ENCODE results near the gene FAM20C.

Gene FAM20C

GRCh38 chr7:209416-209815 lies 17.0 kb downstream of the FAM20C start:
- Histone ChIP-seq H3K36me3 (no peaks in the 10 kb centered on the region), H3K4me3 (ENCODE audit: low read depth, low read length) (no peak overlapping the region), H3K4me1 (no peaks in the 10 kb centered on the region), H3K9me3 (peaks cover 3% of the 10 kb centered on the region), H3K27me3 (no peaks in the 10 kb centered on the region)
- TF ChIP-seq CTCF (IDR thresholded peaks at IDR 0.05; ENCODE audit: low read depth, low read length), result no peak
- DNase-seq, result no peak

- H3K36me3 ChIP-seq, result no peaks in the 10 kb centered on the region
- no peak overlapping the region for H3K4me3 ChIP-seq (ENCODE audit: low read depth, low read length)
- no peak for DNase-seq
- no peaks in the 10 kb centered on the region for H3K27me3 ChIP-seq
- peaks cover 3% of the 10 kb centered on the region for H3K9me3 ChIP-seq
- TF ChIP-seq CTCF (IDR thresholded peaks at IDR 0.05; ENCODE audit: low read depth, low read length), result no peak
- no peaks in the 10 kb centered on the region for H3K4me1 ChIP-seq
Observed at GRCh38 chr7:209906-210305, 17.5 kb downstream of the FAM20C start.

- H3K4me1 ChIP-seq, result no peaks in the 10 kb centered on the region
- H3K9me3 ChIP-seq, result peaks cover 3% of the 10 kb centered on the region
- H3K36me3 ChIP-seq, result no peaks in the 10 kb centered on the region
- no peak for DNase-seq
- no peak for TF ChIP-seq CTCF (IDR thresholded peaks at IDR 0.05; ENCODE audit: low read depth, low read length)
- no peaks in the 10 kb centered on the region for H3K27me3 ChIP-seq
- no peak overlapping the region for H3K4me3 ChIP-seq (ENCODE audit: low read depth, low read length)
Observed at GRCh38 chr7:210401-210925, 18.1 kb downstream of the FAM20C start.

- Histone ChIP-seq H3K4me1 (no peaks in the 10 kb centered on the region), H3K27me3 (no peaks in the 10 kb centered on the region), H3K36me3 (no peaks in the 10 kb centered on the region), H3K4me3 (ENCODE audit: low read depth, low read length) (no peak overlapping the region), H3K9me3 (peaks cover 3% of the 10 kb centered on the region)
- TF ChIP-seq CTCF (IDR thresholded peaks at IDR 0.05; ENCODE audit: low read depth, low read length), result no peak
- DNase-seq, result no peak
Observed at GRCh38 chr7:211033-211714, 18.8 kb downstream of the FAM20C start.

GRCh38 chr7:211715-212058 lies 19.3 kb downstream of the FAM20C start:
- H3K36me3 ChIP-seq, result no peaks in the 10 kb centered on the region
- H3K4me1 ChIP-seq, result no peaks in the 10 kb centered on the region

More at GRCh38 chr7:211715-212058, 19.3 kb downstream of the FAM20C start:
- no peak for DNase-seq
- no peak for TF ChIP-seq CTCF (IDR thresholded peaks at IDR 0.05; ENCODE audit: low read depth, low read length)
- peaks cover 3% of the 10 kb centered on the region for H3K9me3 ChIP-seq
- no peak overlapping the region for H3K4me3 ChIP-seq (ENCODE audit: low read depth, low read length)
- no peaks in the 10 kb centered on the region for H3K27me3 ChIP-seq
